NCI-H1092 treated with DMSO at 0.1 percent for 48 hours (cell line): ENCODE results near the gene ADIG.

Experiments used
- DNase-seq: peaks from one replicate; lab custom pipeline; 2025; lab: John Stamatoyannopoulos, UW

Gene ADIG

GRCh38 chr20:38633577-38634093, 52.6 kb downstream of the ADIG start:
- peak; percentile 56 for DNase-seq

DNA sequence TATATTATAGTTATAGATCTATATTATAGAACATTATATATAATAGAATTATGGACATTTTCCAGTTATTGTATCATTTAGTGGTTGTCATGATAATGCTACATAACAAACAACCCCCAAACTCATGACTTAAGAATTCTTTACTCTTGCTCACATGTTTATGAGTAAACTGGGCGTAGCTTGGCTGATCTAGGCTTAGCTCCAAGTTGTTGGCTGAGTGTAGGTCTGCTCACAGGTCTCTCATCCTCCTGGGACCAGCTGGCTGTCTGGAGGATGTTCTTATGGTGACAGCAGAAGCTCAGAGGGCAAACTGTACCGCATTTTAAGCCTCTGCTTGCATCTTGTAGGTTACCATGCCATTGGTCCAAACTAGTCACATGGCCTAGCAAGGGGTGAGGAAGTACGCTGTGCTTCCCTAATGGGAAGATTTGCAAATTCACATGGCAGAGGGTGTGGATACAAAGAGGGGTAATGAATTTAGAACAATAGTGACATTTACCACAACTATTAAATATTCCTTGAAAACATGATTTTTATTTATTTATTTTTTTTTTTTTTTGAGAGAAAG, 54.8 kb downstream of the ADIG start:
- no peak for DNase-seq
